ENCODE results near the gene TMC7.

The TMC7 gene

DNA sequence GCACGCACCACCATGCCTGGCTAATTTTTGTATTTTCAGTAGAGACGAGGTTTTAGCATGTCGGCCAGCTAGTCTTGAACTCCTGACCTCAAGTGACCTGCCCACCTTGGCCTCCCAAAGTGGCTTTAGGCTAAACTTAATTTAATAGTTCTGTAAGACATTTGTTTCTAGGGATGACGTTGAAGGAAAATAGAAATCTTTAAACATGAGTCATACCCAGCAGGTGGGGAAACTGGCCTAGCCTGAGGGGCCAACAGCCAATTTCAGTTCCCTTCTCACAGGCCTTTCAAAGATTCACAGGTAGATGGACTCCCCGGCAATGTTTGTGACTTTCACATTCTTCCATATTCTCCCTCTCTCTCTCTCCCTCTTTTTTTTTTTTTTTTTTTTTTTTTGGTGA lies 111.9 kb downstream of the TMC7 start:
- H3K27ac ChIP-seq (ENCODE audit: low read length): no peak overlapping the region
- H3K9me3 ChIP-seq (ENCODE audit: insufficient read depth, low read depth, low read length): peaks cover 6% of the 10 kb centered on the region; the same call in 1 of the 2 replicates
- H3K27me3 ChIP-seq (ENCODE audit: insufficient read depth, low read length): no peaks in the 10 kb centered on the region
- H3K4me1 ChIP-seq (ENCODE audit: insufficient read depth, low read length): no peaks in the 10 kb centered on the region
- H3K36me3 ChIP-seq (ENCODE audit: insufficient read depth, low read depth, low read length): no peaks in the 10 kb centered on the region
- no peak overlapping the region for H3K9ac ChIP-seq (ENCODE audit: low read depth, low read length)
- H3K4me3 ChIP-seq (ENCODE audit: low read length): no peak overlapping the region

DNA sequence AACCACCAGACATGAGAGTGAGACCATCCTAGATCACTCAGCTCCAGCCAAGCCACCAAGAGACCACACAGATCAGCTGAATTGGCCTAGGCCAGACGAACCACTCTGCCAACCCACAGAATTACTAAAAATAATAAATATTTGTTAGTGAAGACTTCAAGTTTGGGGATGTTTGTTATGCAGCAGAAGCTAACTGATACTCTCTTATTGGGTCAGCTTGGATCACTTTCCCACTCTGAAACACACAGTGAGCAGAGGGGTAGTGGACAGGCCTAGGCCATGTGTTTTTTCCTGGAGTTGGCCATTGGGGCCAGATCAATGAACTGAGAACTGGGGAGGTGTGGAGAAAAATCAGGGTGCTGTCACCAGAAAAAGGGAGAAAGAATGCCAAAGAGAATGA lies 114.4 kb downstream of the TMC7 start:
- H3K27ac ChIP-seq (ENCODE audit: low read length): no peak overlapping the region
- H3K4me3 ChIP-seq (ENCODE audit: low read length): no peak overlapping the region
- no peaks in the 10 kb centered on the region for H3K36me3 ChIP-seq (ENCODE audit: insufficient read depth, low read depth, low read length)
- peaks cover 6% of the 10 kb centered on the region; the same call in 1 of the 2 replicates for H3K9me3 ChIP-seq (ENCODE audit: insufficient read depth, low read depth, low read length)
- no peaks in the 10 kb centered on the region for H3K4me1 ChIP-seq (ENCODE audit: insufficient read depth, low read length)
- no peaks in the 10 kb centered on the region for H3K27me3 ChIP-seq (ENCODE audit: insufficient read depth, low read length)
- no peak overlapping the region for H3K9ac ChIP-seq (ENCODE audit: low read depth, low read length)

DNA sequence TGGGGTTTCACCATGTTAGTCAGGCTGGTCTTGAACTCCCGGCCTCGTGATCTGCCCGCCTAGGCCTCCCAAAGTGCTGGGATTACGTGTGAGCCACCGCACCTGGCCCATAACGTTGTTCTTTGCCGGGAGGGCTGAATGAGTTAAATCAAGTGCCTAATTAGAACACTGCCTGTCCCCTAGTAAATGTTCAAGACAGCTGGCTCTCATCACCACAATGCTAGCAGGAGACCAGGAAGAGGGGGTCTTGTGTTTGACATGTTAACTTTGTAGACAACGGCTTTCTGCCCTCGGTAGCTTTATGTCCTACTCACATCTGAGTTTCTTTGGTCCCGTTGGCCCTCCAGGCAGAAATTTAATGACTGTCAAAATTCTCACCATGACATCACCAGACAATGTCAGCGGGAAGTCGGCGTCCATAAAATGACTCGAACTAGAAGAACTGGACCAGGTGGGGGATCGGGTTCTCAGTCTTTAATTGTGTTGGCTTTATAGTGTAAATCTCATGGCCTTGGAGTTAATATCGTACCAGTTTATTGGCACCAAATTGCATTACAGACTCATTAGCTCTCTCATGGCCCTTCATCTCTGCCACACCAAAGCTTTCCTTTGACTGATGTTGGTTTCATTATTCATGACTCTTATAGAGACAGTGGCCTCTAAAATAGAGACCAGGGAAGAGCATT lies 118.6 kb downstream of the TMC7 start:
- Histone ChIP-seq H3K27ac (ENCODE audit: low read length) (no peak overlapping the region), H3K4me1 (ENCODE audit: insufficient read depth, low read length) (0 out of 2 replicates have a peak, but pooled peaks cover 3% of the 10 kb centered on the region), H3K27me3 (ENCODE audit: insufficient read depth, low read length) (no peaks in the 10 kb centered on the region), H3K36me3 (ENCODE audit: insufficient read depth, low read depth, low read length) (no peaks in the 10 kb centered on the region), H3K9me3 (ENCODE audit: insufficient read depth, low read depth, low read length) (peaks cover 6% of the 10 kb centered on the region; the same call in 1 of the 2 replicates), H3K9ac (ENCODE audit: low read depth, low read length) (no peak overlapping the region), H3K4me3 (ENCODE audit: low read length) (no peak overlapping the region)

DNA sequence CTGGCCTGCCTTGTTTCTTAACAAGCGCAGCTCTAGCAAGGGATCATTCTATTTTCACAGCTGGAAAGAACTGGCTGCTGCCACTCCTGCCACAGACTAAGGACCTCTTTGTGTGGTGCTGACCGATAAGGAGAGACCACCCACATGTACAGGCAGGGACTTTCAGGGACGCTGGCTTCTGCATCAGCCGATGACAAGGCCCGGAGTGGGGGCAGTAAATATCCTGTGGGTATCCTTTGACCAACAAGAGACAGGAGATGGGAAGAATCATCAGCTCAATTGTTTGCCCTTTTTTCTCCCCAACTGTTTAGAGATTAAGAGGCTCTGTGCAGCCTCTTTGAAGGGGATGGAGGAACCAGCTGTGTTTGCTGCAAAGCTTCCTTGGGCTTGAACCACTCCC lies 120.9 kb downstream of the TMC7 start:
- no peaks in the 10 kb centered on the region for H3K36me3 ChIP-seq (ENCODE audit: insufficient read depth, low read depth, low read length)
- H3K4me1 ChIP-seq (ENCODE audit: insufficient read depth, low read length): 0 out of 2 replicates have a peak, but pooled peaks cover 3% of the 10 kb centered on the region
- no peak overlapping the region for H3K27ac ChIP-seq (ENCODE audit: low read length)
- H3K4me3 ChIP-seq (ENCODE audit: low read length): no peak overlapping the region
- no peak overlapping the region for H3K9ac ChIP-seq (ENCODE audit: low read depth, low read length)
- H3K27me3 ChIP-seq (ENCODE audit: insufficient read depth, low read length): no peaks in the 10 kb centered on the region
- no peaks in the 10 kb centered on the region for H3K9me3 ChIP-seq (ENCODE audit: insufficient read depth, low read depth, low read length)

DNA sequence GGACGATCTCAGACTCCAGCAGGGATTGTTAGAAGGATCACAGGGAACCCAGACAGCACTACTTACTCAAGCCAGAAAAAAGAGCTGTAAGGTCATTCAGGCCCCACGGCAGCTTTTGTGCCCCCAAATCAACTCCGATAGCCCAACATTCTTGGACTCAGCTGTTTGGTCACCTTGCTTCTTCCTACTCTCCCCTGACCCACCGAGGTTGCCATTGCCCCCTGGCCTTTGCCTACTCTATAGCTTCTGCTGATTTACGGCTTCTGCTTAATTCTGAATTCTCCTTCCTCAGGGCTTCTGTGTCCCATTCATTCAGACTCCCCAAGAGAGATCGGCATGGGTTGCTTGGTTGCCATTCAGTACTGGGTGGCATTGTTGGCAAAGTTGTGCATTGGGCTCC lies 121.4 kb downstream of the TMC7 start:
- H3K9ac ChIP-seq (ENCODE audit: low read depth, low read length): no peak overlapping the region

DNA sequence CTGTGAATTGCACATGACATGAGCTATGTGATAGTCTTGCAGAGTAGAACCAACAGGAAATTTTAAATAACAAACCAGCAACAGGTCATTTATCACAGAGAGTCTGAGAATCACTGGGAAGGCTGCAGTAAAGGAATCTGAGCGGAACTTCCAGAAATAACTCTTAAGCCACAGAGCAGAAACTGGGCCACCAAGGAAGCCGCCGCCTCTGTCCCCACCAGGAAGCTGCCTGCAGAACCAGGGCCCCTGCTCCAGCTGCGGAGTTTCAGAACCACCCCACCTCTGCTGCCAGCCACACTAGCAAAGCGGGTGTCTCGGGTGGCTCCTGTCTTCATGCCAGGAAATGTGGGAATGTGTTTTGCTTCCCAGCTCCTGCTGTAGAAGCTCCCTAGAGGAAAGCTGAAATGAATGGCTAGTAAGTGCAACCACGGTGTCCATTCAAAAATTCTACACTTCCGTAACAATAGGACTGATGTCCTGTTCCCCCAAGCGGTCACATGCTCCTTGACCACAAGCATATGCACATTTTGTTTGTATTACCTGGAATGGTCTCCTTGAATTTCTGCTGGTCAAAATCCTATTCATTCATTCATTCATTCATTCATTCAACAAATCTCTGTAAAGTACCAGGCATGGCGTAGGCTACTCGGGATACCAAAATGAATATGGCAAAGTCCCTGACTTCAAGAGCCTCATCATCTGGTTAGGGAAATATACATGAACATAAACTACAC lies 122.3 kb downstream of the TMC7 start:
- Histone ChIP-seq H3K27me3 (ENCODE audit: insufficient read depth, low read length) (no peaks in the 10 kb centered on the region), H3K36me3 (ENCODE audit: insufficient read depth, low read depth, low read length) (no peaks in the 10 kb centered on the region), H3K9me3 (ENCODE audit: insufficient read depth, low read depth, low read length) (no peaks in the 10 kb centered on the region), H3K4me3 (ENCODE audit: low read length) (no peak overlapping the region), H3K4me1 (ENCODE audit: insufficient read depth, low read length) (0 out of 2 replicates have a peak, but pooled peaks cover 3% of the 10 kb centered on the region), H3K9ac (ENCODE audit: low read depth, low read length) (no peak overlapping the region), H3K27ac (ENCODE audit: low read length) (no peak overlapping the region)

More for the DNA sequence above, 121.4 kb downstream of the TMC7 start:
- no peaks in the 10 kb centered on the region for H3K9me3 ChIP-seq (ENCODE audit: insufficient read depth, low read depth, low read length)
- no peak overlapping the region for H3K4me3 ChIP-seq (ENCODE audit: low read length)
- H3K36me3 ChIP-seq (ENCODE audit: insufficient read depth, low read depth, low read length): no peaks in the 10 kb centered on the region
- 0 out of 2 replicates have a peak, but pooled peaks cover 3% of the 10 kb centered on the region for H3K4me1 ChIP-seq (ENCODE audit: insufficient read depth, low read length)
- no peaks in the 10 kb centered on the region for H3K27me3 ChIP-seq (ENCODE audit: insufficient read depth, low read length)
- H3K27ac ChIP-seq (ENCODE audit: low read length): no peak overlapping the region

DNA sequence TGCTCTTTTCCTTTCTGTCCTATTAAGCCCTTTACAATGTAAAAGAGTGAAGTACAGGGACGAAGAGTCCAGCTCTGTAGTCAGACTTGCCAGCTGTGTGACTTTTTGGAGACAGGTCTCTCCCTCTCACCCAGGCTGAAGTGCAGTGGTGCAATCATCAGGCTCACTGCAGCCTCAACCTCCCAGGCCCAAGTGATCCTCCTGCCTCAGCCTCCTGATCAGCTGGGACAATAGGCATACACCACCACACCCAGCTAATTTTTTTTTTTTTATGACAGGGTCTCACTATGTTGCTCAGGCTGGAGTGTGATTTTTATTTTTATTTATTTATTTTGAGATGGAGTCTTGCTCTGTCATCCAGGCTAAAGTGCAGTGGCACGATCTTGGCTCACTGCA lies 122.9 kb downstream of the TMC7 start:
- H3K36me3 ChIP-seq (ENCODE audit: insufficient read depth, low read depth, low read length): no peaks in the 10 kb centered on the region
- H3K4me1 ChIP-seq (ENCODE audit: insufficient read depth, low read length): 0 out of 2 replicates have a peak, but pooled peaks cover 3% of the 10 kb centered on the region
- H3K9ac ChIP-seq (ENCODE audit: low read depth, low read length): no peak overlapping the region
- H3K9me3 ChIP-seq (ENCODE audit: insufficient read depth, low read depth, low read length): no peaks in the 10 kb centered on the region
- H3K27me3 ChIP-seq (ENCODE audit: insufficient read depth, low read length): no peaks in the 10 kb centered on the region
- no peak overlapping the region for H3K4me3 ChIP-seq (ENCODE audit: low read length)
- H3K27ac ChIP-seq (ENCODE audit: low read length): no peak overlapping the region

DNA sequence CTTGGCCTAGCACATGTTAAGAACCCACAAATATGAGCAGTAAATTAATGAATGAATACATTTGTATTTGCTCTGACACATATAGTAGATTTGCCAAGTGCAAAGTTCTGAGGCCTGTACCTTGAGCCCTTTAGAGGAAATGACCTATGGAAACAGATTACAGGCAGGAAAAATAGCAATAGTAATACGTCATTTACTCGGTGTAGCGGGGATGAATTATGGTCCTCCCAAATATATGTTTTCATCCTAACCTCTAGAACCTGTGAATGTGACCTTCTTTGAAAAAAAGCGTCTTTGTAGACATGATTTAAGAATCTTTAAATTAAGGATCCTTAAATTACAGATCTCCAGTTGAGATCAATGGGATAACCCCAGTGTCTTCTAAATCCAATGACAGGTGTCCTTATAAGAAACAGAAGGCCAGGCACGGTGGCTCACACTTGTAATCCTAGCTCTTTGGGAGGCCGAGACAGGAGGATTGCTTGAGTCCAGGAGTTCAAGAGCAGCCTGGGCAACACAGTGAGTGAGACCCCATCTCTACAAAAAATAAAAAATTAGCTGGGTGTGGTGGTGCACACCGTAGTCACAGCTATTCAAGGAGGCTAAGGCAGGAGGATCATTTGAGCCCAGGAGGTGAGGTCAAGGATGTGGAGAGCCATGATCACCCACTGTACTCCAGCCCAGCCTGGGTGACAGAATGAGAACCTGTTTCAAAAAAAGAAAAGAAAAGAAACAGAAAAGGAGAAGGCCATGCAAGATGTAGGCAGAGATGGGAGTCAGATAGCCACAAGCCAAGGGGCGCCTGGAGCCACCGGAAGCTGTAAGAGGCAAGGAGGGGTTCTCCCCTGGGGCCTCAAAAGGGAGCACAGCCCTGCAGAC lies 124.9 kb downstream of the TMC7 start:
- H3K4me3 ChIP-seq (ENCODE audit: low read length): no peak overlapping the region
- H3K27me3 ChIP-seq (ENCODE audit: insufficient read depth, low read length): peaks cover 8% of the 10 kb centered on the region
- no peak overlapping the region for H3K27ac ChIP-seq (ENCODE audit: low read length)
- H3K9me3 ChIP-seq (ENCODE audit: insufficient read depth, low read depth, low read length): no peaks in the 10 kb centered on the region
- H3K4me1 ChIP-seq (ENCODE audit: insufficient read depth, low read length): 0 out of 2 replicates have a peak, but pooled peaks cover 3% of the 10 kb centered on the region
- no peak overlapping the region for H3K9ac ChIP-seq (ENCODE audit: low read depth, low read length)
- H3K36me3 ChIP-seq (ENCODE audit: insufficient read depth, low read depth, low read length): no peaks in the 10 kb centered on the region

DNA sequence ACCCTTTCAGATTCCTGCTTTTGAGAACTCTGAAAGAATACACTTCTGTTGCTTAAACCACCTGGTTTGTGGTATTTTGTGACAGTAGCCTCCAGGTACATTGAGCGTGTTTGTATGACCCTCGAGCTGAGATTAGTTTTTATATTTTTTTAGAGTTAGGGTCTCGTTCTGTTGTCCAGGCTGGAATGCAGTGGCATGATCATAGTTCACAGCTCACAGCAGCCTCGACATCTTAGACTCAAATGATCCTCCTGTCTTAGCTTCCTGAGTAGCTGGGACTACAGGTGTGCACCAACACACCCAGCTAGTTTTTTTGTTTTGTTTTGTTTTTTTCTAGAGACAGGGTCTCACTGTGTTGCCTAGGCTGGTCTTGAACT lies 125.5 kb downstream of the TMC7 start:
- Histone ChIP-seq H3K4me1 (ENCODE audit: insufficient read depth, low read length) (0 out of 2 replicates have a peak, but pooled peaks cover 3% of the 10 kb centered on the region), H3K27ac (ENCODE audit: low read length) (no peak overlapping the region), H3K4me3 (ENCODE audit: low read length) (no peak overlapping the region), H3K9me3 (ENCODE audit: insufficient read depth, low read depth, low read length) (no peaks in the 10 kb centered on the region), H3K27me3 (ENCODE audit: insufficient read depth, low read length) (peaks cover 13% of the 10 kb centered on the region), H3K9ac (ENCODE audit: low read depth, low read length) (no peak overlapping the region), H3K36me3 (ENCODE audit: insufficient read depth, low read depth, low read length) (no peaks in the 10 kb centered on the region)

DNA sequence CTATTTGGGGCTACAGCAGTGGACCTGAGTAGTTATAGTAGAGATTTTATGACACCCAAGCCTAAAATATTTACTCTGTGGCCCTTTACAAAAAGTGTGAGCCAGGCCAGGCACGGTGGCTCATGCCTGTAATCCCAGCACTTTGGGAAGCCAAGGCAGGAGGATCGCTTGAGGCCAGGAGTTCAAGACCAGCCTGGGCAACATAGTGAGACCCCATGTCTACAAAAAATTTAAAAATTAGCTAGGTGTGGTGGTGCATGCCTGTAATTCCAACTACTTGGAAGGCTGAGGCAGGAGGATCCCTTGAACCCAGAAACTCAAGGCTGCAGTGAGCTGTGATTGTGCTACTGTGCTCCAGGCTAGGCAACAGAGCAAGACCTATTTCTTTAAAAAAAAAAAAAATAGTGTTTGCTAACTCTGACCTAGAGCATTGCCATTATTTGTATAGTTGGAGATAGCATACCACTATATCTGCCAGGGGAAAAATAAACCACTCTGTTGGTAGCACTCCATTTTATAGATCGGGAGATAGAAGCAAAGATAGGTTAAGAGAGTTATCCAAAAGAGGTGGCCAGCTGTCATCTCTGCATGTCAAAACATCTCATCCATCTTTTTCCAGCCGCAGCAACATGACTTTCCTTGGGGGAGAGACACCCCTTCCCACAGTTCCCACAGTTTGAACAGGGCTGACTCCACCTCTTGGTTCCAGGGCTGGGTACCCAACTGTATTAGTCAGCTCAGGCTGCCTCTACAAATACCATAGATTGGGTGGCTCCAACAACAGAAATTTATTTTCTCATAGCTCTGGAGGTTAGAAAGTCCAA lies 127.0 kb downstream of the TMC7 start:
- no peaks in the 10 kb centered on the region for H3K36me3 ChIP-seq (ENCODE audit: insufficient read depth, low read depth, low read length)

DNA sequence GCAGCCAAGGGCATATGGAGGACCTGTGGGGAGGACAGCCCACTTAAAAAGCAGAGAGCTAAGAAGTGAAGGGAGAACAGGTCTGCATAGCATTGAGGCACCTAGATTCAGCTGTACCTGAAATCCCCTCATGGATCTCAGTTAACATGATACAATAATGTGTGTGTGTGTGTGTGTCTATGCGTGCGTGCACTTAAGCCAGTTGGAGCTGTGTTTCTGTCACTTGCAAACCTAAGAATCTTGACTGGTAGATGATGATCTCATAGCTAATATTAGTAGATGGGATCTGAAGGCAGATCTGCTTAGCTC lies 128.3 kb downstream of the TMC7 start:
- Histone ChIP-seq H3K4me3 (ENCODE audit: low read length) (no peak overlapping the region), H3K27me3 (ENCODE audit: insufficient read depth, low read length) (peaks cover 41% of the 10 kb centered on the region), H3K9ac (ENCODE audit: low read depth, low read length) (no peak overlapping the region), H3K27ac (ENCODE audit: low read length) (no peak overlapping the region), H3K9me3 (ENCODE audit: insufficient read depth, low read depth, low read length) (no peaks in the 10 kb centered on the region), H3K36me3 (ENCODE audit: insufficient read depth, low read depth, low read length) (no peaks in the 10 kb centered on the region), H3K4me1 (ENCODE audit: insufficient read depth, low read length) (no peaks in the 10 kb centered on the region)

More for the DNA sequence above, 127.0 kb downstream of the TMC7 start:
- H3K9ac ChIP-seq (ENCODE audit: low read depth, low read length): no peak overlapping the region
- no peak overlapping the region for H3K4me3 ChIP-seq (ENCODE audit: low read length)
- 0 out of 2 replicates have a peak, but pooled peaks cover 3% of the 10 kb centered on the region for H3K4me1 ChIP-seq (ENCODE audit: insufficient read depth, low read length)
- H3K9me3 ChIP-seq (ENCODE audit: insufficient read depth, low read depth, low read length): no peaks in the 10 kb centered on the region
- H3K27ac ChIP-seq (ENCODE audit: low read length): no peak overlapping the region
- H3K27me3 ChIP-seq (ENCODE audit: insufficient read depth, low read length): peaks cover 28% of the 10 kb centered on the region

All from iPS-20b (cell line).